Neural cell (in vitro differentiated cells): ENCODE results near the gene OR2T8. TPM values are rescaled to one million over a fixed set of nuclear protein-coding genes. Genes with fewer than 3 reads are reported as not detected.

Experiments
- H2AFZ ChIP-seq: fragments of 200-600, 300-800 bp; sonication (generic), shearing (Covaris generic); 2 replicates; pipeline ENCODE4 v1.6.0; 2014; ENCODE audit warnings: low read depth, mild to moderate bottlenecking, antibody characterized with exemption, low read length, moderate library complexity
- H3F3A ChIP-seq: fragments of 200-600 bp; shearing (Covaris generic); 2 replicates; pipeline ENCODE4 v1.6.1; 2016; ENCODE audit warnings: mild to moderate bottlenecking, moderate library complexity, mixed read lengths, antibody characterized with exemption, low read length; ENCODE audit not compliant: insufficient read depth, poor library complexity, severe bottlenecking
- H3K27ac ChIP-seq: fragments of 200-600, 300-800 bp; sonication (generic), shearing (Covaris generic); 2 replicates; pipeline ENCODE4 v1.5.1; 2014; ENCODE audit warnings: mild to moderate bottlenecking, low read length, moderate library complexity
- H3K27me3 ChIP-seq: fragments of 300-800, 200-600 bp; sonication (generic), shearing (Covaris generic); 2 replicates; pipeline ENCODE4 v1.6.0; 2014; ENCODE audit warnings: mild to moderate bottlenecking, low read depth, low read length, moderate library complexity; ENCODE audit not compliant: insufficient read depth
- H3K36me3 ChIP-seq: fragments of 300-800, 200-600 bp; sonication (generic), shearing (Covaris generic); 2 replicates; pipeline ENCODE4 v1.5.1; 2014; ENCODE audit warnings: mild to moderate bottlenecking, antibody characterized with exemption, low read length, moderate library complexity; ENCODE audit not compliant: insufficient read depth
- H3K4me2 ChIP-seq: fragments of 300-800, 200-600 bp; sonication (generic), shearing (Covaris generic); 2 replicates; pipeline ENCODE4 v1.6.0; 2014; ENCODE audit warnings: mild to moderate bottlenecking, low read length
- H3K4me3 ChIP-seq: fragments of 300-800, 200-600 bp; sonication (generic), shearing (Covaris generic); 2 replicates; pipeline ENCODE4 v1.5.1; 2014; ENCODE audit warnings: mild to moderate bottlenecking, low read length, moderate library complexity
- H3K79me2 ChIP-seq: fragments of 200-600 bp; shearing (Covaris generic); replicated peaks from 2 replicates; pipeline ENCODE4 v1.6.0; 2014; ENCODE audit warnings: mild to moderate bottlenecking, low read length, moderate library complexity; ENCODE audit not compliant: insufficient read depth
- H3K9ac ChIP-seq: fragments of 300-800, 200-600 bp; sonication (generic), shearing (Covaris generic); 2 replicates; pipeline ENCODE4 v1.6.1; 2016; ENCODE audit warnings: mild to moderate bottlenecking, low read length, mixed read lengths
- H3K9me2 ChIP-seq: fragments of 200-600 bp; shearing (Covaris generic); 2 replicates; pipeline ENCODE4 v1.6.1; 2016; ENCODE audit warnings: mild to moderate bottlenecking, low read length, mixed read lengths; ENCODE audit not compliant: insufficient read depth
- H3K9me3 ChIP-seq: fragments of 200-600, 300-800 bp; sonication (generic), shearing (Covaris generic); 2 replicates; pipeline ENCODE4 v1.6.1; 2016; ENCODE audit warnings: mild to moderate bottlenecking, mixed run types, low read length, moderate library complexity, mixed read lengths
- H4K20me1 ChIP-seq: fragments of 200-600 bp; shearing (Covaris generic); 2 replicates; pipeline ENCODE4 v1.6.1; 2016; ENCODE audit warnings: mild to moderate bottlenecking, mixed run types; ENCODE audit not compliant: insufficient read depth
- CTCF ChIP-seq: fragments of 450-650 bp; IDR thresholded peaks from 2 replicates; pipeline ENCODE4 v1.5.1; 2014; ENCODE audit warnings: antibody characterized with exemption, mild to moderate bottlenecking, moderate library complexity; ENCODE audit not compliant: poor library complexity, severe bottlenecking
- EP300 ChIP-seq: fragments of 450-650 bp; conservative IDR thresholded peaks from 2 replicates; pipeline ENCODE4 v1.6.1; 2014; ENCODE audit warnings: antibody characterized with exemption, mild to moderate bottlenecking, moderate library complexity; ENCODE audit not compliant: poor library complexity, severe bottlenecking
- EZH2 ChIP-seq: fragments of 200-600, 300-800 bp; shearing (Covaris generic), sonication (generic); IDR thresholded peaks from 2 replicates; pipeline ENCODE4 v1.6.1; 2014; ENCODE audit warnings: antibody characterized with exemption, low read length, borderline replicate concordance, mild to moderate bottlenecking; ENCODE audit not compliant: insufficient read depth, poor library complexity, severe bottlenecking
- MXI1 ChIP-seq: fragments of 450-650 bp; conservative IDR thresholded peaks from 2 replicates; pipeline ENCODE4 v1.6.1; 2014; ENCODE audit warnings: antibody characterized with exemption, mild to moderate bottlenecking; ENCODE audit not compliant: poor library complexity, severe bottlenecking
- POLR2AphosphoS5 ChIP-seq: IDR thresholded peaks from 2 replicates; pipeline ENCODE4 v1.6.1; 2012
- RAD21 ChIP-seq: fragments of 450-650 bp; conservative IDR thresholded peaks from 2 replicates; pipeline ENCODE4 v1.6.1; 2014; ENCODE audit warnings: antibody characterized with exemption, mild to moderate bottlenecking, moderate library complexity
- SMC3 ChIP-seq: fragments of 450-650 bp; conservative IDR thresholded peaks from 2 replicates; pipeline ENCODE4 v1.6.1; 2014; ENCODE audit warnings: antibody characterized with exemption, mild to moderate bottlenecking, moderate library complexity; ENCODE audit not compliant: poor library complexity
- TAF1 ChIP-seq: IDR thresholded peaks from 2 replicates; pipeline ENCODE4 v1.6.1; 2012; ENCODE audit warnings: low read depth
- polyA plus RNA-seq: library from polyadenylated mRNA; depleted of rRNA; stranded (reverse); fragments of >200 nt; gene quantifications from 2 replicates; pipeline ENCODE4 v1.2.3, GENCODE V29; 2014
- TF ChIP-seq, protein P1 (sequence below): IDR thresholded peaks from 2 replicates; pipeline ENCODE4 v1.6.1; 2012; ENCODE audit warnings: borderline replicate concordance

Gene OR2T8
- polyA plus RNA-seq, 1 donor from 2014 or later, result not detected

GRCh38 chr1:247923941-247924340 is 3.9 kb downstream of the OR2T8 start:
- Histone ChIP-seq H3K9ac (no peak overlapping the region), H3K27me3 (no peaks in the 10 kb centered on the region), H3K4me2 (no peak overlapping the region), H4K20me1 (no peaks in the 10 kb centered on the region), H3K9me3 (no peaks in the 10 kb centered on the region), H3K79me2 (no peaks in the 10 kb centered on the region), H2AFZ (no peak overlapping the region), H3K27ac (no peak overlapping the region), H3K9me2 (no peaks in the 10 kb centered on the region), H3F3A (no peaks in the 10 kb centered on the region), H3K36me3 (no peaks in the 10 kb centered on the region), H3K4me3 (no peak overlapping the region)
- no peak for TF ChIP-seq POLR2AphosphoS5
- TF ChIP-seq RAD21, result no peak
- TF ChIP-seq CTCF, result no peak
- TF ChIP-seq SMC3, result no peak
- TF ChIP-seq EZH2, result no peak
- TF ChIP-seq, protein P1, sequence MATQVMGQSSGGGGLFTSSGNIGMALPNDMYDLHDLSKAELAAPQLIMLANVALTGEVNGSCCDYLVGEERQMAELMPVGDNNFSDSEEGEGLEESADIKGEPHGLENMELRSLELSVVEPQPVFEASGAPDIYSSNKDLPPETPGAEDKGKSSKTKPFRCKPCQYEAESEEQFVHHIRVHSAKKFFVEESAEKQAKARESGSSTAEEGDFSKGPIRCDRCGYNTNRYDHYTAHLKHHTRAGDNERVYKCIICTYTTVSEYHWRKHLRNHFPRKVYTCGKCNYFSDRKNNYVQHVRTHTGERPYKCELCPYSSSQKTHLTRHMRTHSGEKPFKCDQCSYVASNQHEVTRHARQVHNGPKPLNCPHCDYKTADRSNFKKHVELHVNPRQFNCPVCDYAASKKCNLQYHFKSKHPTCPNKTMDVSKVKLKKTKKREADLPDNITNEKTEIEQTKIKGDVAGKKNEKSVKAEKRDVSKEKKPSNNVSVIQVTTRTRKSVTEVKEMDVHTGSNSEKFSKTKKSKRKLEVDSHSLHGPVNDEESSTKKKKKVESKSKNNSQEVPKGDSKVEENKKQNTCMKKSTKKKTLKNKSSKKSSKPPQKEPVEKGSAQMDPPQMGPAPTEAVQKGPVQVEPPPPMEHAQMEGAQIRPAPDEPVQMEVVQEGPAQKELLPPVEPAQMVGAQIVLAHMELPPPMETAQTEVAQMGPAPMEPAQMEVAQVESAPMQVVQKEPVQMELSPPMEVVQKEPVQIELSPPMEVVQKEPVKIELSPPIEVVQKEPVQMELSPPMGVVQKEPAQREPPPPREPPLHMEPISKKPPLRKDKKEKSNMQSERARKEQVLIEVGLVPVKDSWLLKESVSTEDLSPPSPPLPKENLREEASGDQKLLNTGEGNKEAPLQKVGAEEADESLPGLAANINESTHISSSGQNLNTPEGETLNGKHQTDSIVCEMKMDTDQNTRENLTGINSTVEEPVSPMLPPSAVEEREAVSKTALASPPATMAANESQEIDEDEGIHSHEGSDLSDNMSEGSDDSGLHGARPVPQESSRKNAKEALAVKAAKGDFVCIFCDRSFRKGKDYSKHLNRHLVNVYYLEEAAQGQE, result no peak
- no peak for TF ChIP-seq TAF1
- TF ChIP-seq EP300, result no peak
- no peak for TF ChIP-seq MXI1

DNA sequence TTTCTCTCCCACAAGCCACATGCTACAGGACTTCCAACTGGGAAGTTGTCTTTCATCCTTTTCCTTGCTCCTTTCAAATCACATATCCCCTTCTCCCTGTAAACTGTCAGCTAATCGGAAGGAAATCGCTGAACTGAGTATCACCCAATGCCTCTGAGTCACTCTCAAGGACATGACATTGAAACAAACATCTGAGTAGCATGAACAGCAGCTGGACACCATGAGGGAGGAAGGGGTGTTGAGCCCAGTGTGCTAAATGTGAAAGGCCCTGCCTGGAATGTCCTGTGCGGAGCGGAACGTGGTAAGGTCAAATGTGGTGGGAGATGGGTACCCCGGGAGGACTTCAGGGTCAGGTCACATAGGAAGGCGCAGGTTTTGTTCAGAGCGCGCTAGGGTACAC is 4.8 kb downstream of the OR2T8 start, which contains the start of gene OR2AJ1:
Gene OR2AJ1 (plus strand): TSS at position 22 of the 400 bp plus-strand sequence. CDS start 8,880 bp downstream, outside the sequence.
- no peak within 1 kb of the TSS for H3K4me2 ChIP-seq
- H3K79me2 ChIP-seq, result no peaks in the 10 kb centered on the region
- H3K27me3 ChIP-seq, result no peaks in the 10 kb centered on the region
- H3K27ac ChIP-seq, result no peak within 1 kb of the TSS
- H3F3A ChIP-seq, result no peaks in the 10 kb centered on the region
- no peak within 1 kb of the TSS for H3K9ac ChIP-seq
- H3K9me3 ChIP-seq, result no peaks in the 10 kb centered on the region
- no peaks in the 10 kb centered on the region for H4K20me1 ChIP-seq
- H3K36me3 ChIP-seq, result no peaks in the 10 kb centered on the region
- no peak within 1 kb of the TSS for H3K4me3 ChIP-seq
- no peaks in the 10 kb centered on the region for H3K9me2 ChIP-seq
- TF ChIP-seq CTCF (no peak), TAF1 (no peak), EZH2 (no peak), SMC3 (no peak)
- H2AFZ ChIP-seq, result no peak within 1 kb of the TSS
